H1 (cell line): ENCODE data around the gene EVA1C. TPM values are rescaled to one million over a fixed set of nuclear protein-coding genes. Genes with fewer than 3 reads are reported as not detected.

Source experiments
- CREB1 ChIP-seq: IDR thresholded peaks from 2 replicates; pipeline ENCODE4 v1.6.1; 2012; ENCODE audit warnings: inconsistent platforms
- polyA plus RNA-seq, 7 experiments: library from polyadenylated mRNA; depleted of rRNA in 3 of 7; stranded (reverse) in 5 of 7; unstranded in 2 of 7; fragments of >200 nt in 5 of 7; fragments of 200-250 nt in 2 of 7; gene quantifications; 1 replicate in 5 of 7; 2 replicates in 1 of 7; 4 replicates in 1 of 7; pipeline versions ENCODE4 v1.2.1 to v1.2.3, GENCODE V29; 2011 to 2013; ENCODE audit warnings: missing spikeins in 2 of 7, mixed read lengths in 2 of 7
- total RNA-seq: library from RNA; stranded (reverse); fragmentation: NEBNext Ultra II Directional; extraction: Animal tissue kit (Norgen Biotek cat#: 25700); gene quantifications from 2 replicates; pipeline ENCODE4 v1.2.1, GENCODE V29; 2021
- TF ChIP-seq, protein P1 (sequence below): fragments of 300-600 bp; sonication (generic); IDR thresholded peaks from 2 replicates; pipeline ENCODE4 v1.7.1; 2012; ENCODE audit warnings: low read length, moderate library complexity, mild to moderate bottlenecking, inconsistent platforms; ENCODE audit not compliant: insufficient replicate concordance

EVA1C gene
- total and polyA plus RNA-seq, 2 of the 8 experiments (the other 6 are each of a cell fraction or from before 2014, with no cell fraction given), result 2.6 to 3.6 TPM

DNA sequence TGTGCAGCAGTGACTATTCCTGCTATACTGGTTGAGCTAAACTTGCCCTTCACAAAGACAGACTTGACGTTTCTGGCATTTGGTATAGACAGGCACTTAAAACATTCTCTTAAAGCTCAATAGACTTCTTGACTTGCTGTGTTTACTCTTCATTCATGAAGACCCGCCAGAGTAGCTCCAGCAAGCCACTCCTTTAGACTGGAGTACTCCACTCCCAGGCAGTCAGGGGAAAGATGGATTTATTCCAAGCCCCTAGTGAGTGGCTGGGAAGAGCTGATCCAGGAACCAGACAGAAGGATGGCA, 70.7 kb downstream of the EVA1C start (continued):
- TF ChIP-seq, protein P1, sequence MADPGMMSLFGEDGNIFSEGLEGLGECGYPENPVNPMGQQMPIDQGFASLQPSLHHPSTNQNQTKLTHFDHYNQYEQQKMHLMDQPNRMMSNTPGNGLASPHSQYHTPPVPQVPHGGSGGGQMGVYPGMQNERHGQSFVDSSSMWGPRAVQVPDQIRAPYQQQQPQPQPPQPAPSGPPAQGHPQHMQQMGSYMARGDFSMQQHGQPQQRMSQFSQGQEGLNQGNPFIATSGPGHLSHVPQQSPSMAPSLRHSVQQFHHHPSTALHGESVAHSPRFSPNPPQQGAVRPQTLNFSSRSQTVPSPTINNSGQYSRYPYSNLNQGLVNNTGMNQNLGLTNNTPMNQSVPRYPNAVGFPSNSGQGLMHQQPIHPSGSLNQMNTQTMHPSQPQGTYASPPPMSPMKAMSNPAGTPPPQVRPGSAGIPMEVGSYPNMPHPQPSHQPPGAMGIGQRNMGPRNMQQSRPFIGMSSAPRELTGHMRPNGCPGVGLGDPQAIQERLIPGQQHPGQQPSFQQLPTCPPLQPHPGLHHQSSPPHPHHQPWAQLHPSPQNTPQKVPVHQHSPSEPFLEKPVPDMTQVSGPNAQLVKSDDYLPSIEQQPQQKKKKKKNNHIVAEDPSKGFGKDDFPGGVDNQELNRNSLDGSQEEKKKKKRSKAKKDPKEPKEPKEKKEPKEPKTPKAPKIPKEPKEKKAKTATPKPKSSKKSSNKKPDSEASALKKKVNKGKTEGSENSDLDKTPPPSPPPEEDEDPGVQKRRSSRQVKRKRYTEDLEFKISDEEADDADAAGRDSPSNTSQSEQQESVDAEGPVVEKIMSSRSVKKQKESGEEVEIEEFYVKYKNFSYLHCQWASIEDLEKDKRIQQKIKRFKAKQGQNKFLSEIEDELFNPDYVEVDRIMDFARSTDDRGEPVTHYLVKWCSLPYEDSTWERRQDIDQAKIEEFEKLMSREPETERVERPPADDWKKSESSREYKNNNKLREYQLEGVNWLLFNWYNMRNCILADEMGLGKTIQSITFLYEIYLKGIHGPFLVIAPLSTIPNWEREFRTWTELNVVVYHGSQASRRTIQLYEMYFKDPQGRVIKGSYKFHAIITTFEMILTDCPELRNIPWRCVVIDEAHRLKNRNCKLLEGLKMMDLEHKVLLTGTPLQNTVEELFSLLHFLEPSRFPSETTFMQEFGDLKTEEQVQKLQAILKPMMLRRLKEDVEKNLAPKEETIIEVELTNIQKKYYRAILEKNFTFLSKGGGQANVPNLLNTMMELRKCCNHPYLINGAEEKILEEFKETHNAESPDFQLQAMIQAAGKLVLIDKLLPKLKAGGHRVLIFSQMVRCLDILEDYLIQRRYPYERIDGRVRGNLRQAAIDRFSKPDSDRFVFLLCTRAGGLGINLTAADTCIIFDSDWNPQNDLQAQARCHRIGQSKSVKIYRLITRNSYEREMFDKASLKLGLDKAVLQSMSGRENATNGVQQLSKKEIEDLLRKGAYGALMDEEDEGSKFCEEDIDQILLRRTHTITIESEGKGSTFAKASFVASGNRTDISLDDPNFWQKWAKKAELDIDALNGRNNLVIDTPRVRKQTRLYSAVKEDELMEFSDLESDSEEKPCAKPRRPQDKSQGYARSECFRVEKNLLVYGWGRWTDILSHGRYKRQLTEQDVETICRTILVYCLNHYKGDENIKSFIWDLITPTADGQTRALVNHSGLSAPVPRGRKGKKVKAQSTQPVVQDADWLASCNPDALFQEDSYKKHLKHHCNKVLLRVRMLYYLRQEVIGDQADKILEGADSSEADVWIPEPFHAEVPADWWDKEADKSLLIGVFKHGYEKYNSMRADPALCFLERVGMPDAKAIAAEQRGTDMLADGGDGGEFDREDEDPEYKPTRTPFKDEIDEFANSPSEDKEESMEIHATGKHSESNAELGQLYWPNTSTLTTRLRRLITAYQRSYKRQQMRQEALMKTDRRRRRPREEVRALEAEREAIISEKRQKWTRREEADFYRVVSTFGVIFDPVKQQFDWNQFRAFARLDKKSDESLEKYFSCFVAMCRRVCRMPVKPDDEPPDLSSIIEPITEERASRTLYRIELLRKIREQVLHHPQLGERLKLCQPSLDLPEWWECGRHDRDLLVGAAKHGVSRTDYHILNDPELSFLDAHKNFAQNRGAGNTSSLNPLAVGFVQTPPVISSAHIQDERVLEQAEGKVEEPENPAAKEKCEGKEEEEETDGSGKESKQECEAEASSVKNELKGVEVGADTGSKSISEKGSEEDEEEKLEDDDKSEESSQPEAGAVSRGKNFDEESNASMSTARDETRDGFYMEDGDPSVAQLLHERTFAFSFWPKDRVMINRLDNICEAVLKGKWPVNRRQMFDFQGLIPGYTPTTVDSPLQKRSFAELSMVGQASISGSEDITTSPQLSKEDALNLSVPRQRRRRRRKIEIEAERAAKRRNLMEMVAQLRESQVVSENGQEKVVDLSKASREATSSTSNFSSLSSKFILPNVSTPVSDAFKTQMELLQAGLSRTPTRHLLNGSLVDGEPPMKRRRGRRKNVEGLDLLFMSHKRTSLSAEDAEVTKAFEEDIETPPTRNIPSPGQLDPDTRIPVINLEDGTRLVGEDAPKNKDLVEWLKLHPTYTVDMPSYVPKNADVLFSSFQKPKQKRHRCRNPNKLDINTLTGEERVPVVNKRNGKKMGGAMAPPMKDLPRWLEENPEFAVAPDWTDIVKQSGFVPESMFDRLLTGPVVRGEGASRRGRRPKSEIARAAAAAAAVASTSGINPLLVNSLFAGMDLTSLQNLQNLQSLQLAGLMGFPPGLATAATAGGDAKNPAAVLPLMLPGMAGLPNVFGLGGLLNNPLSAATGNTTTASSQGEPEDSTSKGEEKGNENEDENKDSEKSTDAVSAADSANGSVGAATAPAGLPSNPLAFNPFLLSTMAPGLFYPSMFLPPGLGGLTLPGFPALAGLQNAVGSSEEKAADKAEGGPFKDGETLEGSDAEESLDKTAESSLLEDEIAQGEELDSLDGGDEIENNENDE, result no peak
- TF ChIP-seq CREB1, result no peak
- TF ChIP-seq, all 59 proteins: peak for 0
